OCI-LY3 (cell line): Measurements from ENCODE around the gene ZBTB16.

Experiments
- H2AFZ ChIP-seq: fragments of 200-600, 300-600 bp; shearing (Covaris generic); 2 replicates; pipeline ENCODE4 v1.6.0; 2014; ENCODE audit warnings: antibody characterized with exemption, low read depth, low read length
- H3K27ac ChIP-seq: fragments of 200-600, 300-600 bp; sonication (generic); 2 replicates; pipeline ENCODE4 v1.5.1; 2014; ENCODE audit warnings: mild to moderate bottlenecking, low read length, moderate library complexity, mixed read lengths
- H3K27me3 ChIP-seq: fragments of 200-600, 300-600 bp; sonication (generic); 2 replicates; pipeline ENCODE4 v1.6.1; 2014; ENCODE audit warnings: low read depth, low read length, mixed read lengths
- H3K36me3 ChIP-seq: fragments of 200-600, 300-600 bp; sonication (generic); replicated peaks from 2 replicates; pipeline ENCODE3; 2014; ENCODE audit warnings: low read depth, low read length, mixed read lengths
- H3K4me1 ChIP-seq: fragments of 300-600, 200-600 bp; sonication (generic); 2 replicates; pipeline ENCODE4 v1.6.1; 2014; ENCODE audit warnings: low read length, mixed read lengths
- H3K4me2 ChIP-seq: fragments of 200-600, 300-600 bp; sonication (generic); 2 replicates; pipeline ENCODE4 v1.6.1; 2014; ENCODE audit warnings: low read length, mixed read lengths
- H3K4me3 ChIP-seq: fragments of 300-600, 200-600 bp; sonication (generic); 2 replicates; pipeline ENCODE4 v1.5.1; 2014; ENCODE audit warnings: antibody characterized with exemption, mild to moderate bottlenecking, low read length, moderate library complexity
- H3K79me2 ChIP-seq: fragments of 300-600, 200-600 bp; shearing (Covaris generic); 2 replicates; pipeline ENCODE4 v1.6.1; 2014; ENCODE audit warnings: mild to moderate bottlenecking, low read length, mixed read lengths
- H3K9ac ChIP-seq: fragments of 300-600, 200-600 bp; shearing (Covaris generic); 2 replicates; pipeline ENCODE4 v1.6.0; 2014; ENCODE audit warnings: mild to moderate bottlenecking, low read length, moderate library complexity
- H3K9me3 ChIP-seq: fragments of 200-600, 300-600 bp; shearing (Covaris generic); 2 replicates; pipeline ENCODE4 v1.6.1; 2014; ENCODE audit warnings: low read length, mixed read lengths; ENCODE audit not compliant: insufficient read depth
- H4K20me1 ChIP-seq: fragments of 200-600, 300-600 bp; sonication (generic); 2 replicates; pipeline ENCODE4 v1.6.1; 2016; ENCODE audit warnings: low read length, mixed read lengths; ENCODE audit not compliant: insufficient read depth
- EZH2phosphoT487 ChIP-seq: fragments of 200-600 bp; shearing (Covaris generic); IDR thresholded peaks from 2 replicates; pipeline ENCODE4 v1.6.1; 2018; ENCODE audit warnings: antibody characterized with exemption, mixed run types, low read depth
- TF ChIP-seq, protein P1 (sequence below): fragments of 200-600, 300-600 bp; sonication (generic); IDR thresholded peaks from 2 replicates; pipeline ENCODE4 v1.5.1; 2014; ENCODE audit warnings: antibody characterized with exemption, low read length, low read depth

Gene ZBTB16

DNA sequence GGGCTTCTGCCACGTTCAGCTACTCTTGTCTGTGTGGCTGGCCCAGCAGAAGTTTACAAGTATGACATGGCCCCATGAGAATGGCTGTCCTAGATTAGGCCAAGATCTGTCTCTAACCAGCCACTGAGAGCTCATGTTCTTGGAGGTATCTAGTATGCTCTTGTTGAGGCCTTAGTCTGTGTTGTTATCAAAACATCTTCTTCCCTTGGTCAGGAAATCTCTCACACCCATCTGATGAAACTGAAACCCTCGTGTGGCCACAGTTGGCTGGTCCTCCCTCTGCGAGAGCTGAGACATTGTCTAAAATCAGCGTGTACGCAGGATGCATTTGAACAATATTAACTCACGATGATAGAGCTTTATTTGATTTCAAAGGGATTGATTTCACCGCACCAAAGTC lies 127.7 kb downstream of the ZBTB16 start:
- Histone ChIP-seq H3K4me1 (no peaks in the 10 kb centered on the region), H3K27me3 (no peaks in the 10 kb centered on the region), H4K20me1 (no peaks in the 10 kb centered on the region), H3K9ac (no peak overlapping the region), H3K4me2 (no peak overlapping the region), H3K27ac (no peak overlapping the region), H3K36me3 (no peaks in the 10 kb centered on the region), H3K9me3 (no peaks in the 10 kb centered on the region), H3K4me3 (no peak overlapping the region), H2AFZ (no peak overlapping the region), H3K79me2 (no peaks in the 10 kb centered on the region)
- TF ChIP-seq, protein P1, sequence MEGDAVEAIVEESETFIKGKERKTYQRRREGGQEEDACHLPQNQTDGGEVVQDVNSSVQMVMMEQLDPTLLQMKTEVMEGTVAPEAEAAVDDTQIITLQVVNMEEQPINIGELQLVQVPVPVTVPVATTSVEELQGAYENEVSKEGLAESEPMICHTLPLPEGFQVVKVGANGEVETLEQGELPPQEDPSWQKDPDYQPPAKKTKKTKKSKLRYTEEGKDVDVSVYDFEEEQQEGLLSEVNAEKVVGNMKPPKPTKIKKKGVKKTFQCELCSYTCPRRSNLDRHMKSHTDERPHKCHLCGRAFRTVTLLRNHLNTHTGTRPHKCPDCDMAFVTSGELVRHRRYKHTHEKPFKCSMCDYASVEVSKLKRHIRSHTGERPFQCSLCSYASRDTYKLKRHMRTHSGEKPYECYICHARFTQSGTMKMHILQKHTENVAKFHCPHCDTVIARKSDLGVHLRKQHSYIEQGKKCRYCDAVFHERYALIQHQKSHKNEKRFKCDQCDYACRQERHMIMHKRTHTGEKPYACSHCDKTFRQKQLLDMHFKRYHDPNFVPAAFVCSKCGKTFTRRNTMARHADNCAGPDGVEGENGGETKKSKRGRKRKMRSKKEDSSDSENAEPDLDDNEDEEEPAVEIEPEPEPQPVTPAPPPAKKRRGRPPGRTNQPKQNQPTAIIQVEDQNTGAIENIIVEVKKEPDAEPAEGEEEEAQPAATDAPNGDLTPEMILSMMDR: no peak
- TF ChIP-seq EZH2phosphoT487: no peak

DNA sequence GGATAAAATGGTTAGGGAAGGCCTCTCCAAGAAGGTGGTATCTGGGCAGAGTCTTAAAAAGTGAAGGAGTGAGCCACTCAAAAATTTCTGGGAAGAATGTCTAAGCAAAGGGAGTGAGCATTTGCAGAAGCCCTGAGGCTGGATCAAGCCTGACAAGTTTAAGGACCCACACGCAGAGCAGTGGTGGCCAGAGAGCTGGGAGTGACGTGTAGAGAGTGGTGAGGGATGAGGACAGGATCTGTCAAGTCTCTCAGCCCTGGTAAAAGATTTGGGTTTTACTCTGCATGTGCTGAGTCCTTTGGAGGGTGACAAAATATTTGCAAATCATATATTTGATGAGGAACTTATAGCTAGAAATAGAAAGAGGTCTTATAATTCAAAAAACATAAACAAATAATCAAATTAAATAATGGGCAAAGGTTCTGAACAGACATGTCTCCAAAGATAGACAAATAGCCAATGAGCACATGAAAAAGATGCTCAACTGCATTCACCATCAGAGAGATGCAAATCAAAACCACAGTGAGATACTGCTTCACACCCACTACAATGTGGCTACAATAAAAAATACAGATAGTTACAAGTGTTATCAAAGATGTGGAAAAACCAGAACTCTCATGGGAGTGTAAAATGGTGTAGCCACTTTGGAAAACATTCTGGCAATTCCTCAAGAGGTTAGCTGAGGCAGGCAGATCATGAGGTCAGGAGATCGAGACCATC lies 129.5 kb downstream of the ZBTB16 start:
- Histone ChIP-seq H3K79me2 (no peaks in the 10 kb centered on the region), H4K20me1 (no peaks in the 10 kb centered on the region), H3K9me3 (no peaks in the 10 kb centered on the region), H3K9ac (no peak overlapping the region), H3K4me2 (no peak overlapping the region), H3K27ac (no peak overlapping the region), H3K27me3 (no peaks in the 10 kb centered on the region), H3K4me3 (no peak overlapping the region), H2AFZ (no peak overlapping the region), H3K36me3 (no peaks in the 10 kb centered on the region), H3K4me1 (no peaks in the 10 kb centered on the region)
- TF ChIP-seq, protein P1: no peak
- no peak for TF ChIP-seq EZH2phosphoT487

DNA sequence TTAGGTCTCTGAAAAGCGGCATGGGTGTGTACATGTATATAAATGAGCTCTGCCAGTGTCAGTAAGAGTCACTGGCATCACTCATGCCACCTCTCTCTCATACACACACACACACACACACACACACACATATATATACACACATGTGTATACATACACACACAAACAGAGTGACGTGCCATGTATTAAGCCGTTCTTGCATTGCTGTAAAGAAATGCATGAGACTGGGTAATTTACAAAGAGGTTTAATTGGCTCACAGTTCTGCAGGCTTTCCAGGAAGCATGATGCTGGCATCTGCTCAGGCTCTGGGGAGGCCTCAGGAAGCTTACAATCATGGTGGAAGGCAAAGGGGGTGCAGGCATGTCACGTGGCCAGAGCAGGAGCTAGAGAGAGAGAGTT lies 131.1 kb downstream of the ZBTB16 start:
- Histone ChIP-seq H3K4me1 (no peaks in the 10 kb centered on the region), H3K36me3 (no peaks in the 10 kb centered on the region), H3K9me3 (no peaks in the 10 kb centered on the region), H3K27me3 (no peaks in the 10 kb centered on the region), H3K27ac (no peak overlapping the region), H4K20me1 (no peaks in the 10 kb centered on the region), H3K4me2 (no peak overlapping the region), H3K79me2 (no peaks in the 10 kb centered on the region), H3K9ac (no peak overlapping the region), H2AFZ (no peak overlapping the region), H3K4me3 (no peak overlapping the region)
- TF ChIP-seq, protein P1: no peak
- TF ChIP-seq EZH2phosphoT487: no peak

DNA sequence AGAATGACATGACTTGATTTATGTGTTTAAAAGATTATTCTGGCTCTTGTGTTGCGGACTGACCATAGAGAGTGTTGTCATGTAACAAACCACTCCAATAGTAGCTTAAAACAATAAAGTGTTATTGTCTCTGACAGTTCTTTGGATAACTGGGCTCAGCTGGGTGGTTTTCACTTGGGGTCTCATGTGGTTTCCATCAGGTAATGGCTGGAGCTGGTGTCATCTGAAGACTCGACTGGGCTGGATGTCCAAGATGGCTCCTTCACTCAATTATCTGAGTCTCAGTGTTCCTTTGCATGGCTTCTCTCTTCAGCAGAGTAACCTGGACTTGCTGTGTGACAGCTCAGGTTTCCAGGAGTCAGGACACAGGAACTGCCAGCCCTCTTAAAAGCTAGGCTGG lies 132.4 kb downstream of the ZBTB16 start:
- no peak overlapping the region for H3K27ac ChIP-seq

More for the DNA sequence above, 132.4 kb downstream of the ZBTB16 start:
- no peak overlapping the region for H3K4me2 ChIP-seq
- no peak overlapping the region for H2AFZ ChIP-seq
- H3K79me2 ChIP-seq: no peaks in the 10 kb centered on the region
- no peaks in the 10 kb centered on the region for H3K36me3 ChIP-seq
- no peak overlapping the region for H3K4me3 ChIP-seq
- TF ChIP-seq, protein P1: no peak
- TF ChIP-seq EZH2phosphoT487: no peak
- H3K9me3 ChIP-seq: no peaks in the 10 kb centered on the region
- H3K9ac ChIP-seq: no peak overlapping the region
- no peaks in the 10 kb centered on the region for H3K27me3 ChIP-seq
- H4K20me1 ChIP-seq: no peaks in the 10 kb centered on the region
- peaks cover 6% of the 10 kb centered on the region for H3K4me1 ChIP-seq
